ENCODE data around the gene SLC30A3. TPM values are rescaled to one million over a fixed set of nuclear protein-coding genes. Genes with fewer than 3 reads are reported as not detected.

SLC30A3 gene
- total and polyA plus RNA-seq, 2 of the 13 experiments (the other 11 are each of a cell fraction or from before 2014, with no cell fraction given), result 0.38 to 0.79 TPM

DNA sequence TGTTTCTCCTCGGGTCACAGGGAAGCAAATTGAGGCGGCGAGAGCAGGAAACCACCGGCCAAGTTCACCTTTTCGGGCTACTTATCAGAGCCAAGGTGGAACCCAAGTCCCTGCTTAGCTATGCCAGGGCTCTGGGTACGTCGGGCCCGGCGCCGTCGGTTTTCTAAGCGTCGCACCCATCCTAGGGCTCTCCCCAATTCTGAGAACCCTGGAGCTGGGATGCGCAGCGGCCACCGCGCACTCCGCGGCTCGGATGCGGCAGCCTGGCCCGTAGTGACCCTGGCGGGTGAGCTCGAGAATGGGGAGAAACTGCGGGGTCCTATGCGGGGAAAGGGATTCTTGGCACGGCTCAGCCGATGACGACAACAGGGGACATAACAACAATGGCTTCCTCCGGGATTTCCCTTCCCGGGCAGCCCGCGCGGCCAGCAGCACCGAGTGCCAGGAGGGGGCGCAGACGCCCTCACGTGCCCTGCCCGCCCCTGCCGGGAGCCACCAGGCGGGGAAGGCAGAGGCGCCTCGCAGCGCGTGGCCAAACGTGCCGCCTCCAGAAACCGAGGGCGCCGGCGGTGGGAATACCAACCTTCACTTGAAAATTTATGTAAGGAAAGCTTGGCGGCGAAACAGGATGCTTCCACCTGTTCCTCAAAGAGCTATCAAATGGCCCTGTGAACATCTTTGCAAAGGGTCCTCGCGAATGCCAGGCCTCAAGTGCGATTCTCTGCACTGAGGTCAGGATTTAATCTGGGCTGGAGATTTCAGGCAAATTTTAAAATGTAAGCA lies 2.1 kb upstream of the SLC30A3 start (continued):
- peak; percentile 58; the same call in 1 of the 2 replicates for TF ChIP-seq ZNF580 (CRISPR knock-in tag; IDR thresholded peaks at IDR 0.05; ENCODE audit: borderline replicate concordance, low read depth)
- TF ChIP-seq MBD4 (IDR thresholded peaks at IDR 0.05; ENCODE audit: borderline replicate concordance, low read length), result no peak
- no peak for TF ChIP-seq HCFC1 (IDR thresholded peaks at IDR 0.05; ENCODE audit: low read depth, low read length)
- 0 out of 2 replicates have a peak, but pooled peaks have one; percentile 78 for TF ChIP-seq ZNF792 (CRISPR knock-in tag; IDR thresholded peaks at IDR 0.05)
- no peak for TF ChIP-seq ZNF432 (CRISPR knock-in tag; IDR thresholded peaks at IDR 0.05; ENCODE audit: borderline replicate concordance)
- TF ChIP-seq SIN3B (IDR thresholded peaks at IDR 0.05; ENCODE audit: low read length), result no peak
- TF ChIP-seq SP5 (CRISPR knock-in tag; IDR thresholded peaks at IDR 0.05; ENCODE audit: borderline replicate concordance, low read depth), result peak; percentile 58
- peak; percentile 35; the same call in 1 of the 2 replicates for TF ChIP-seq ETV5 (CRISPR knock-in tag; IDR thresholded peaks at IDR 0.05; ENCODE audit: borderline replicate concordance)
- TF ChIP-seq PCBP2 (optimal IDR thresholded peaks at IDR 0.05; ENCODE audit: low read depth, low read length, poor library complexity, severe bottlenecking), result no peak
- no peak for TF ChIP-seq BATF2 (CRISPR knock-in tag; IDR thresholded peaks at IDR 0.05)
- no peak for TF ChIP-seq ZFP41 (CRISPR knock-in tag; IDR thresholded peaks at IDR 0.05; ENCODE audit: borderline replicate concordance)
- TF ChIP-seq ZNF577 (CRISPR knock-in tag; IDR thresholded peaks at IDR 0.05; ENCODE audit: borderline replicate concordance, low read depth), result no peak
- 0 out of 2 replicates have a peak, but pooled peaks have one; percentile 21 for TF ChIP-seq NPAS2 (CRISPR knock-in tag; IDR thresholded peaks at IDR 0.05; ENCODE audit: borderline replicate concordance)
- TF ChIP-seq ZNF530 (CRISPR knock-in tag; IDR thresholded peaks at IDR 0.05; ENCODE audit: low read depth), result no peak
- no peak for TF ChIP-seq ZNF354B (CRISPR knock-in tag; IDR thresholded peaks at IDR 0.05)
- no peak for TF ChIP-seq ZNF207 (IDR thresholded peaks at IDR 0.05; ENCODE audit: borderline replicate concordance)
- TF ChIP-seq ETS1 (CRISPR knock-in tag; IDR thresholded peaks at IDR 0.05), result no peak
- peak; percentile 42; the same call in 1 of the 2 replicates for TF ChIP-seq HMGXB3 (CRISPR knock-in tag; IDR thresholded peaks at IDR 0.05; ENCODE audit: borderline replicate concordance)
- no peak for TF ChIP-seq HNRNPH1 (optimal IDR thresholded peaks at IDR 0.05; ENCODE audit: low read depth, low read length)
- peak; percentile 18; the same call in 1 of the 2 replicates for TF ChIP-seq BCL3 (CRISPR knock-in tag; IDR thresholded peaks at IDR 0.05)
